Endometrium (tissue), 2 donors: ENCODE results near the gene ELMO2.

Experiments used
- FAIRE-seq: peaks from 2 replicates; lab custom pipeline; 2012; peaks lifted over from hg19 to GRCh38; lab: Jason Lieb, UNC
- donor health status: control.
- donor health status: control.

The ELMO2 gene

DNA sequence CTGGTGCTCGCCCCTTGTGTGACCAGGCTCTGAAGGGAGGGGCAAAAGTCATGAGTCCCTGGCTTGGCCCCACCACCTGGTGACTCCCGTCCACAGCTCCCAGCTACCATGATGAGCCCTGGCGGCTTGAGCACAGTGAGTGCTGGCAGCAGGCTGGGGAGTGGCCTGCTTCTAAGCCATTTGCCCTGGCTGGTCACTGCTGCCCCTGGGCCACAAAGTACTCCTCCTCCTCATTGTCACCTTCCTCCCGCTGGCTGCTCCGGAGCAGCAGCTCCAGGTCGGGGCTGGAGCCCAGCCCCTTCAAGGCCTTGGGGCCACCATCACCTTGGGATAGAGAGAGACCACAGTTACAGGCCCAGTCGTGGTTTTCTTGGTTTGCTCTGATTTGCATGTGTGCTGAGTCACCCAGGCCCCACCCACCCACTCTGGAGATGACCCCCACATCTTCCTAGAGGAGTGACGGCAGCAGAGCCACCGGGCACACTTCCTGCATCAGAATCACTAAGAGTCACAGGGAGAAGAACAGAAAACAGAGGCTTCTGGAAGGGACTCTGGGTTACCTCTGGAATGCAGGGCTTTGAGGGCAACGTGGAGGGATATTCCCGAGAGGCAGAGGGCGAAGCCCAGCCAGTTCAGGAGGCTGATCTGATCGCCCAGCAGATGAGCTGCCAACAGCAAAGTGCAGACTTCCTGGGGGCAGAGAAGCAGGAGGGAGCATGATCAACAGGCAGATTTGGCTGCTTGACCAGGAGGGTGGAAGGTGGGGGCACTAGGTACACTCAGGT, 56.0 kb downstream of the ELMO2 start:
- no peak for FAIRE-seq

DNA sequence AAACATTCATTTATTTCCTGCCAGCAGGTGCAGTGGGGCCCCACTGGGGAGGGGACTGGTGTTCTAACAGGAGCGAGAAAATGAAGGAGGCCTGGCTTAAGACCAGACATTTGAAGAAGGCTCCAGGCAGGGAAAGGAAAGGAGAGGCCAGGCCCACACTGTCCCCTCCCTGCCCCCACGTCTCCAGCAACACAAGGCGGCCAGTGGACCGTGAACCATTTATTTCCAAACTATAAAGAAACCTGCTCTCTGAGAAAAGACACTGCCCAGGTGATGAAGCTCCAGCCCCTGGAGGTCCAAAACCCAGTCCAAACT, 56.7 kb downstream of the ELMO2 start:
- FAIRE-seq = no peak

DNA sequence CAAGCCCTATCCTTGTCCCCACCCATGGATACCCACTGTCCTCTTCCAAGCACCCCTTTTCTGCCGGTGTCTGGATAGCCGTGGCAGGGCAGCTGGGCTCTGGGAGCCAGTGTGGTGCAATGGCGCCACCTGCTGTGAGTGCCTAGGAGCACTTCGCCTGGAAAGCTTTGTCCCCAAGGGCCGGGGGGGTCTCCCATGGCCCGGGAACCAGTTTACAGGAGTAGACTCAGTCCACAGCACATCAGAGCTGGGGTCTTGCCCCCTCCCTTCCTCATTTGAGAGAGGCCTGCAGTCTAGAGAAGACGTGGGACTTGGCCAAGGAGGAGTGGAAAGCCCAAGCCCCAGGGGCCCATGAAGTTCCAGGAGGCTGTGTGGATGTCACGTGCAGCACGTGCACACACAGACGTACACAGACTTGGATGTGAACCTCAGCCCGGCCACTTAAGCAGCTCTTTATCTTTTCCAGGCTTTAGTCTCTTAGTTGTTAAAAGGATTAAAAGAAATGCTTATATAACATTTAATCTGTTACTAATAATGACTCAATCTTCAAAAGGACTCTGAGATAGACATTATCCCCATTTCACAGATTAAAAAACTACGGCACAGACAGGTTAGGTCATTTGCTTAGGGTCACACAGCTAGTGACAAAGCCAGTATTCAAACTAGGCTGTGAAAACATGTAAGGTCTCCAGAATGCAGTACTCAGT, 57.2 kb downstream of the ELMO2 start:
- FAIRE-seq = no peak

DNA sequence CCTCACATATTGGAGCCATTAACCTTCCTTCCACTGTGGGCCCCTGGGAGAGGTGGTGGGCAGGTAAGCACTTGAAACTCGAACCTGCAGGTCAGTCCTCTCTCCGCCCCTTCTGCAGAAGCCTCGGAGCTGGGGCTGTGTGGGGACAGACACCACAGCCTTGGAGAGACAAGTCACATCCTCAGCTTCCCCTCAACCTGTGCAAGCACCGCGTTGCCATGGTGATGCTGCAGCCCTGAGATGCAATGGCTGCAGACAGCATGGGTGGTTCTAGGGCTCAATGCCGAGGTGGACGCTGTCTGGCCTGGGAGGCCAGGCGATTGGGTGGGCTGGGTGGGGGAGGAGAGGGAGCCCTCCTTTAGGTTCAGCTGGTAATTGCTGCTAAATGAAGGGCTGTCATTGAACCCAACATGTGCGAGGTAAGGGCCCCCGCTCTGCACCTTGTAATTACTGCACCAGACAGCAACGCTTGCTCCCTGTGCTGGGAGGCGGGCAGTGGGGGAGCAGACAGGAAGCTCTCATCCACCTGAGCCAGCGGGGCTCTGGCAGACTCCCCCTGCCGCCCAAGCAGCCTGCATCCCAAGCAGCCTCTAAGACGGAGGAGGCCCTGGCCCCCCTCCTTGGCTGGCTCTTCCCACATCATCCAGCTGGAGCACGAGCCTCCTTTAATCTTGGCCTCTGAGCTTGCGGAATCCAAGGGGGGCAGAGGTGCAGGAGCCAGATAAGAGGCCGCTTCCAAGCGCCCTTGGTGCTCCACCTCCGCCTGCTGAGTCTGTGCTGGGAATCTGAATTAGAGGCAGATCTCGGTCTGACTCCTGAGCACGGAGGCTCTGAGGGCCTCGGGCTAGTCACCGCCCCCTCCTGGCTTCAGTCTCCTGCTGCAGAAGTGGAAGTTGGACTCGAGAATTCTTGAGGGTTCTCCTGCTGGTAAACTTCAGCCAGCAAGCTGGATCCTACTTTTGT, 58.3 kb downstream of the ELMO2 start:
- no peak for FAIRE-seq

DNA sequence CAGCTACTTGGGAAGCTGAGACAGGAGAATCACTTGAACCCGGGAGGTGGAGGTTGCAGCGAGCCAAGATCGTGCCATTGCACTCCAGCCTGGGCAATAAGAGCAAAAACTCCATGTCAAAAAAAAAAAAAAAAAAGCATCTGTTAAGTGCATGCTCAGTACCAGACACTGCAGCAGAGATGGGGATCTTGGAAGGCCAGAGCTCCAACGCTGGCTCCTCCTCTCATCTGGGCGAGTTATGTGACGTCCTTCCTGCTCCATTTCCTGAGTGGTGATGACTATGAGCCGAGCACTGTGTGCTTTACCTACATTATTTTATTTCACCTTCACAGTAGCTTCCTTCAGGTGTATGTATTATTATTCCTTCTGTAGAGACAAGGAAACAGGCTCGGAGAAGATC, 59.6 kb downstream of the ELMO2 start:
- FAIRE-seq = no peak

DNA sequence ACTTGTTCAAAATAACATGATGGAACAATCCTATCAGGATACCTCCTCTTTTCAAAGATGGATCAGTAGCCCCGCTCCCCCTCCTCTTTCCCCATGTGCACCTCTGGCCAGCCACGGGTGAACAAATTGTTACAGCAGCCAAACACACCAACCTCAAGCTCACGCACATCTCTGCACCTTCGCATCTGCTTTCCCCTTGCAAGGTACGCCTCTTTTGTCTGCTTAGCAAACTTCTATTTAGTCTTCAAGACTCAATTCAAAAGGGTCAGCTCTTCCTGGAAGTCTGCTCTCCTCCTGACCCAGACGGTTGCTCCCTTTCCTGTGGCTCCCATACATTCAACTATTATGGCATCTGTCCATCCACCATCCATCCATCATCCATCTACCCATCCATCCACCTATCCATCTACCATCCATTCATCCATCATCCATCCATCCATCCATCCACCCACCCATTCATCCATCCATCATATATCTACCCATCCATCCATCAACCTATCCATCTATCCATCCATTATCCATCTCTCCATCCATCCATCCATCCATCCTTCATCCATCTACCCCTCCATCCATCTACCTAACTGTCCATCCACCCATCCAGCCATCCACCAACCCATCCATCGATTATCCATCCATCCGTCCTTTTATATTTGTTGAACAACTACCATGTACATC, 61.8 kb downstream of the ELMO2 start:
- no peak for FAIRE-seq

DNA sequence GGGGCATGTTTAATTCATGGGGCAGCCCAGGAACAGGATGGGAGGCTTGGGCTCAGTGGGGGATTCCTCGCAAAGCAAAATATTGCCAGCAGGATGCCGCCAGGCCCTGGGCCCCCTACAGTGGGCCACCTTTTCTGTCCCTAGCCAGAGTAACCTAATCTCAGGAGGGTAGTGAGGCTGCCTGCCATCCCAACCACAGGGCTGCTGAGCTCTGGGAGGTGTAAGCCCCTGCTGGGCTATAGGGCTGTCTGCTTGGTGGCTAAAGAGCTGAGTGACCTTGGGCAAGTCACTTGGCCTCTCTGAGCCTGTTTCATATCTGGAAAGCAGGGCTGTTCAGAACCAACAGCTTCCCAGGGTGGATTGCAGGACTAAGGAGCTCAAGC, 62.4 kb downstream of the ELMO2 start:
- FAIRE-seq = no peak

DNA sequence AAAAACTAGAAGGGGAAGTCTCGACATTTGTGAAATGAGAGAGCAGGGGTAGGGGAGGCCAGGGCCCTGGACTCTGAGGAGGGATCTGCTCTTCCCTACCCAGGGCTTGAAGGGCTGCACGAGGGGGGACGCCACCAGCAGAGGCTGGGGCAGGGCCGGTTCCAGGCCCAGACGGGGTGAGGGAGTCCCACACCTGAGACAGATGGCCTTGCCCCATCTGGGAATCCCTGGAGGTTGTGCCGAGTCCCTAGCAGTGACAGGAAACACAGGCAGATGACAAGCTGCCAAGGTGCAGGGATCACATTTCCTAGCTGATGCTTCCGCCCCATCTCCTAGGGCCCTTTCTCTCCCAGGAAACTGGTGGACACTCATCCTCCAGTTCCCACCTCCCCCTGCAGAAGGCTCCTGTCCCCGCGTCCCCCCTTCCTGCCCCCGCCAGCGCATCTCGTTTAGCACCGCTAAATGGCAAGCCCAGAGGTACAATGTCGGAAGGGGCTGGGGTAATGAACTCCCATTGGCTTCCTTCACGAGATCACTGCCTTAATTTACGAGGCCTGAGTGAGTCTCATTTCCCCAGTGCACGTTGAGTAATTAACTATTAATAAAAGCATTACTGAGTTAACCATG, 63.0 kb downstream of the ELMO2 start:
- no peak for FAIRE-seq

DNA sequence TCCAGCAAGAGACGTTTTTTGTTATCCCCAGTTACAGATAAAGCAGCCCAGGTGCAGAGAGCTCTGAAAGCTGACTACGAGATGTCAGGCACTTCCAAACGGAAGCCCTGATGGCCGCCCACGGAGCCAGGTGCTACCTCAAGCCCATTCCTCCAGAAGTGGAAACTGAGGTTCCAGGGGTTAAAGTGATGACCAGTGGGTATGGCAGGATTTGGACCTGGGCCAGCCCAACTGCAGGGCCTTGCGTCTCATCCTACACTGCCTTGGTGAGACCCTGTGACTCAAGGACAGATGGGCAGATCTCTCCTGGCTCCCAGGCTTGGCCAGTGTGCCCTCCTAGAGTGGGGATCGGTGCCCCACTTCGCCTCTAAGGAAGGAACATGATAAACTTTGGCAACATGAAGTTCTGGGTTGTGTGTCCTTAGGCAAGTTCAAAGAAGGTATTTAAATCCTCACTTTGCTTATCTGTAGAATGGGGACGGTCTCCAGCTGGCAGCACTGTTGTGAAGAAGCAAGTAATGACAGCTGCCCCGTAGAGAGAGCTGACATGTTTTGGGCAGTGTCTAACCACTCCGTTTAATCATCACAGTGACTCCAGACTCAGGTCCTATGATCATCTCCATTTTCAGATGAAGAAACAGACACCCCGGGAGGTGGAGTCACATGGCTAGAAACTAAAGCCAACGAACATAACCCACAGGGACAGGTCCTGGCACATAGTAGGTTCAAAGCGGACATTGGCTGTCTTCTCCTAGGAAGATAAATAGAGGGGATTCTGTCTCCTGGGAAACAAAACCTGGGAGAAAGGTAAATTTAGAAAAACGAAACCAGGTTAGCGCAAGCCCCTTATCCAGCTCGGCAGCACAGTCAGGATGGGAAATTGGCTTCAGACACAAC, 63.7 kb downstream of the ELMO2 start:
- FAIRE-seq = no peak

DNA sequence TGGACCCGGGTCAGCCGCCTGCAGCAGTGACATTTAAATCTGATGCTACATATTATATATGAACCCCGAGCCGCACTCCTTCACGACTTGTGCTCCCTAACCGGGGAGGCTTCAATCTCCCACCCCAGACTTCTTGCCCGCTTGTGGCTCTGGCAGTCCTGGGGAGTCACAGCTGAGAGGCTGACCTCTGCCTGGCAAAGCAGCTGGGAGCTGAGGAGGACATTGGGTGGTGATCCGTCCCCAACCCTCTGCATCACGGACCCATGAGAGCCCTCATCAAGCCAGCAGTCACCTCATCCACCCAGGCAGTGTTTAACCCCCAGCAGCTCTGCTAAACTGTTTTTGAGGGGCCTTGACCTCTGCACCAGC, 64.4 kb downstream of the ELMO2 start:
- no peak for FAIRE-seq

DNA sequence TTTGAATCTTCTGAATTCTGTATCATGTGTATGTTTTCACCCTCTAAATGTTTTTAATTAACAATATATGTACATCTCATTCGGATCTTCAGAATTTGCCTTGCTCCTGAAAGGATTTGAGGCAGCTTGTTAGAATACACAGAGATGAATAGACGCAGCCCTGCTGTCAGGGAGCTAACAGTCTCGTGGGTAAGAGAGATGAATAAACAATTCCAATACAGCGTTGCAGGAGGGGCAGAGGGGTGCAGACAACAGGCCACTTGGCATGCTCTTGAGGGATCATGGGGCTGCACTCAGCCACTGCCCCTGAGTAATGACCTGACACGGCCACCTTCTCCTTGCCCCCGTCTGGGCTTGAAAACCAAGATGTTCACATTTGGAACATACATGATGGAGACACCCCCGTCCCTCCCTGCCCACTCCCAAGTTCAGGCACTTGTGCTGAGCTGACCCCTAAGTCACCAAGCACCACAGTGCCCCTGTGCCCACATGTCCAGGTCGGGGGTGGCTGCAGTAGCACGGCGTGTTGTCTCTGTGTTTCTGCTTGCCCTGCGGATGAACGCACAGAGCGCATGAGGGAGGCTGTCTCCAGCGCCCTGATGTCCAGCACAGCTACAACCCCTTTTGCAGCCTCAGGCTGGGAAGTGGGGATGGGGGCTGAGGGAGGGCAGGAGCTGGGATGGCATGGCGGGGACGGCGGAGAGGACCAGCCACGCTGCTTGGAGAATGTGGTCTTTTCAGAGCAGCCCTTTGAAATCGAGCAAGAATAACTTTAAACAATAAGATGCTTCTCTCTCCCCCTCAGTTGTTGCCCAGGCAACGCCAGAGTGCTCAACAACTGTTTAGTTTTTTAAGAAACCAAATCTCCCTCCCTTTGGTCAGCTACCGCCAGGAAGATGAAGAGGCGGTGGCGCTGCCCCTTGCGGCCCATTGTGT, 65.1 kb downstream of the ELMO2 start:
- FAIRE-seq = no peak

DNA sequence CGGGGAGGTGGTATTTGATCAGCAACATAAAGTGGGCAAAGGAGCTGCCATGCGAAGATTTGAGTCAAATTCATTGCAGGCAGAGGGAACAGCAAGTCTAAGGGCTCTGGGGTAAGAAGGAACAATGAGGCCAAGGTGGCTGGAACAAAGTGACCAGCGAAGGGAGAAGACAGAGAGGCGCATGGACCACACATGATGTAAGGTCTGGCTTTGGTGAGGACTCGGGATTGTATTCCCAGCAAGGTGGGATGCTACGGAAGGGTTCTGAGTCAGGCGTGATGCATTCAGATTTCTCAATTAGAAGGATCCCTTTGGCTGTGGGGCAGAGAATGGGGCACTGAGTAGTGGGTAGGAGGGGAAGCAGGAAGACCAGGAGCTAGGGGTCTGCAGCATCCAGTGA, 67.4 kb downstream of the ELMO2 start:
- FAIRE-seq = no peak

DNA sequence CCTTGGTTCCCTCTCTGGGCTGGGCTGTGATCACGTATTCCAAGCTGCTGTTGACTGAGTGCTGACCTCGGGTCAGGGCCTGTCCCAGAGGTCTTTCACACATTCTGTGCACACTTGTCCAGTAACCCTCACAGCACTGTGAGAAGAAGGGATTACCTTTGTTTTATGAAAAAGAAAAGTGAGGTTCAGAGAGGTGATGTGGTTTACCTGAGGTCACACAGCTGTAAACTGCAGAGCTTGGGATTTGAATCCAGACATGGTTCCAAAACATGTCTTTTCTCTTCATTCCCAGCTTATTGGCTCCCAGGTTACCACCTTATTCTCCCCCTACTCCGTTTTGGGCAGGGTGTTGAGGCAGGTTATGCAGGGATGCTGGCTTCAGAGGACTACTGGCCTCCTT, 69.7 kb downstream of the ELMO2 start:
- no peak for FAIRE-seq

DNA sequence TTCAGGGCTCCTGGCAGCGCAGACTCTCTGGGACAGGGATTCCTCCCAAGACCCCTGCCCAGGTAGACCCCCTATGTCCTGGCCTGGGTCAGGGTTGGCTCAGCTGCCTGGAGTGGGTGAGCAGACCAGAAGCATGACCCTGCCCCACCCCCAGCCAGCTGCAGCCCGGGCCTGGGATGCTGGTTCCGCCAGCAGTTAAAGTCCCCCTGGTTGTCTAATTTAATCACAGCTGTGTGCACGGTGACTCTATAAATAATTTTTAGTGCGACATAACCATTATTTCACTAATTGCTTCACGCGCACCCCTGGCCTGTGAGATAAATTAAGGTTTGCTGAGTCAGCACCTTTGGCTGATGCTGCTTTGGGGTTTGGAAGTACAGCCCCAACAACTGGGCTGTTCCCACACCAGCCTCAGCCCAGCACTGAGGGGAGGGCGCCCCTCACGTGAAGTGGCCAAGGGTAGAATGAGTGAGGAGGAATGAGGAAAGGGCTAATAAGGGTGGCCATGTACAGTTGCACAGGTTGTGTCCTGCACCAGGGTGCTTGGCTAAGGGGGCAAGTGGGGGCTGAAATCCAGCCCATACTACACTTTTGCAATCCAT, 72.0 kb downstream of the ELMO2 start:
- FAIRE-seq = no peak

DNA sequence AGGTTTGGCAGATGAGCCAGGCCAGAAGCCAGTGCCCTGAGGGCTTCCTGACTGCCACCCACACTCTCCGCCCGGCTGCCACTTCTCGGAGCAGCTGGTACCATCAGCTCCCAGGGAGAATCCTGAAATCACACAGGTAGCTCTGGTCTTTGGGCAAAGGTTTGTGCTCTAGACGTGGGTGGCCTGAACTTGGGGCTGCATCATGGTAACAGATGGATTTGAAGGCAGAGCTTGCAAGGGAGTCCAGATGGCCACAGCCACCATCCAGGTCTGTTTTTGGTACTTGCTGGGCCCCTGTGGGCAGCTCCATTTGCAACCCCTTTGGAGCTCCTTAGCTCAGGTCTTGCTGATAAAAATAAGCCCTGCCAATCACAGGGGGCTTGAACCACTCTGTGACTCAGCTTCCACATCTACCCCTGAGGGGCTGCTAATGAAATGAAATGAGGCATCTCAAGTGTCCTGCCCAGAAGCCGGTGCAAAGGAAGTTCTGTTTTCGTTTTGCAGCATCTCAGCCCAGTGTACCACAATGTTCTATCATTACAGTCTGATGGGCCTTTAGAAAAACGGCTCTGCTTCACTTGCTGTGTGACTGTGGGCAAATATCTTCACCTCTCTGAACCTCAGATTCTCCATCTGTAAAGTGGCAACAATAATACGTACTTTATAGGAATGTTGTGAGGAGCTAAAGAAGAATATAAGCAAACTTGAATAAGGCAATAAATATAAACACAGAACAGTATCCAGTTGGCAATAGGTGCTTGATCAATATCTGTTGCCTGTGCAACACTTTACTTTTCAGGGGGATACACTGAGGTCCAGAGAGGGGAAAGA, 73.0 kb downstream of the ELMO2 start:
- FAIRE-seq = no peak

DNA sequence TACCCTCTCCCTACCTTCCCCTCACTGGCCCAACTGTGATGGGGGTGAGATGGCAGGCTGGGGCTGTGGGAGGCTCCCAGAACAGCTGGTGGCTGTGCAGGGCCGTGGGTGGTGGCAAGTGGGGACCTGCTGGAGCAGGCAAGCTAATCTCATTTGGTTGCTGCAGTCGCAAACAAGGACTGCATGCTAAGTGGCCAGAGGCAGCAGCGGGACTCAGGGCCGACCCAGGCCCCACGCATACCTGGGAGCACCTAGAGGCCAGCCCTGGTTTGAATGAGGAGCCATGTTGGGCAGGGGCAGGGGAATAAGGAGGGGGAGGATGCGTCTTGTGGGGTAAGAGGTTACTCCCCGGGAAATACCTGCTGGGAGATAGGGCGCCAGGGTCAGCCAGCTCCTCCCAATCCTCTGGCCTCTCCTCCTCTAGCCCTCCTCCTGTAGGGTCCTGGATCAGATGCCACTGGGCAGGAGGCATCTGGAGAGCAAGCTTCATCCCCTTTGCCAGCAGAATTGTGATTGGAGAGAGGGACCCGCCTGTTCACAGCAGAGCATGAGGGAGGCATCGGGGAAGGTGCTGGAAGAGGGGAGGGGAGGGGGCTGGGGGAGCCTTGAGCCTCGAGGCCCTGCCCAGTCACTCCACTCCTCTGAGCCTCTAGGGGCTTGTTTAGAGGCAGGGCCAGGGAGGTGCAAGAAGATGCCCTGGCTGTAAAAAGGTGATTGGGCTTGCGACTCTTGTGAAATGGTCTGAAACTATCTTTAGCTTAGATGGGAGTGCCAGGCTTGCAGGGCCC, 73.8 kb downstream of the ELMO2 start:
- FAIRE-seq = no peak

DNA sequence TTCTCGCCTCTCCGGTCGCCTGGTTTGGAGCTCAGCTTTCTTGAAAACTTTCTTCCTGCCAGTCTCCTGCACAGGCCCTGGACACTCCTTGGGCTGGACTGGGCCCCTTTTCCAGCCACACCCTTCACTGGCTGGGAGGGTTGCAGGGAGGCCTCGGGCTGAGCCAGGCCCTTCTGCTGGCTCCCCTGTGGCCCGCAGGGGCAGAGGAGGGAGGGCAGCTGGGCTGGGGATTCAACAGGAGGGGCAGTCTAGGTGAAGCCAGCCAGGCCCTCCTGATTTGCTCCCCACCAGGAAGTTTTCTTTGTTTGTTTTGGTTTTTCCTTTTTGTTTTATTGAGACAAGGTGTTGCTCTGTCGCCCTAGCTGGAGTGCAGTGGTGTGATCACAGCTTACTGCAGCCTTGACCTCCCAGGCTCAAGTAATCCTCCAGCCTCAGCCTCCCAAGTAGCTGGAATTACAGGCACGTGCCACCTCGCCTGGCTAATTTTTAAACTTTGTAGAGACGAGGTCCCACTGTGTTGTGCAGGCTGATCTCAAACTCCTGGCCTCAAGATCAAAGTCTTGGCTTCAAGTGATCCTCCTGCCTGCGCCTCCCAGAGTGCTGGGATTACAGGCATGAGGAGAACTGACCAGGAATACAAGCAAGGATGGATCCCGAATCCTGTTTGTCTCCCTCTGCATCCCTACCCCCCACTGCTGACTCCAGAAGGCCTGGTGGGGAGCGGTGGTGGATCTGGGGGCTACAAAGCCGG, 74.6 kb downstream of the ELMO2 start:
- FAIRE-seq = no peak
